ENCODE data around the gene OTUD7B.

DNA sequence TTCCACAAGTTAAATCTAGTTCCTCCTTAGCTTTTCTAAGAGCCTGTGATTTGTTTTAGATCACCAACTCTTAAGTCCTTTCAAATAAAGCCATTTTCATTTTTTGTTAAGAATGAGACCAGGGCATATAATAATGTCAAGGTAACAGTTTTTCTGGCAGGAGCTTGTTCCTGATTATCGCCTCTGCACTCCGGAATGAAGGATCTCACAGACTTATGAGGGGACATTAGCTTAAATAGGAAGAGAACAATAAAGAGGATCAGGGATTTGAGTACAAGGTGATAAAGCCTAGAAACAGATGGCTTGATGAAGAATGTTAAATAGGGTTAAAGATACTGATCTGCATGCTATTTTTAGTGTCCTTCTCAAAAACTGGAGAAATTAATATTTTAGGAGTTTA is 13.6 kb upstream of the OTUD7B start:
- no peak for TF ChIP-seq EP300 (IDR thresholded peaks at IDR 0.05; ENCODE audit: borderline replicate concordance in 1 of 2, control insufficient read depth in 1 of 2, low read depth in 2 of 2, low read length in 2 of 2)
- TF ChIP-seq FOXM1 (IDR thresholded peaks at IDR 0.05; ENCODE audit: low read depth, low read length) = no peak
- no peak for TF ChIP-seq BHLHE40 (IDR thresholded peaks at IDR 0.05; ENCODE audit: borderline replicate concordance in 1 of 2, low read depth in 2 of 2, low read length in 1 of 2)
- no peak for TF ChIP-seq CEBPB (IDR thresholded peaks at IDR 0.05; ENCODE audit: borderline replicate concordance in 1 of 2, low read depth in 2 of 2, low read length in 2 of 2)
- TF ChIP-seq, protein P1, sequence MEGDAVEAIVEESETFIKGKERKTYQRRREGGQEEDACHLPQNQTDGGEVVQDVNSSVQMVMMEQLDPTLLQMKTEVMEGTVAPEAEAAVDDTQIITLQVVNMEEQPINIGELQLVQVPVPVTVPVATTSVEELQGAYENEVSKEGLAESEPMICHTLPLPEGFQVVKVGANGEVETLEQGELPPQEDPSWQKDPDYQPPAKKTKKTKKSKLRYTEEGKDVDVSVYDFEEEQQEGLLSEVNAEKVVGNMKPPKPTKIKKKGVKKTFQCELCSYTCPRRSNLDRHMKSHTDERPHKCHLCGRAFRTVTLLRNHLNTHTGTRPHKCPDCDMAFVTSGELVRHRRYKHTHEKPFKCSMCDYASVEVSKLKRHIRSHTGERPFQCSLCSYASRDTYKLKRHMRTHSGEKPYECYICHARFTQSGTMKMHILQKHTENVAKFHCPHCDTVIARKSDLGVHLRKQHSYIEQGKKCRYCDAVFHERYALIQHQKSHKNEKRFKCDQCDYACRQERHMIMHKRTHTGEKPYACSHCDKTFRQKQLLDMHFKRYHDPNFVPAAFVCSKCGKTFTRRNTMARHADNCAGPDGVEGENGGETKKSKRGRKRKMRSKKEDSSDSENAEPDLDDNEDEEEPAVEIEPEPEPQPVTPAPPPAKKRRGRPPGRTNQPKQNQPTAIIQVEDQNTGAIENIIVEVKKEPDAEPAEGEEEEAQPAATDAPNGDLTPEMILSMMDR (IDR thresholded peaks at IDR 0.05 in 2 of 3, conservative IDR thresholded peaks at IDR 0.05 in 1 of 3; ENCODE audit: control insufficient read depth in 2 of 3, extremely low read depth in 1 of 3, insufficient read depth in 1 of 3, low read depth in 3 of 3, low read length in 3 of 3) = no peak
- no peak for TF ChIP-seq SPI1 (IDR thresholded peaks at IDR 0.05; ENCODE audit: borderline replicate concordance, insufficient read depth, low read depth, low read length)
- no peak for TF ChIP-seq SP1 (IDR thresholded peaks at IDR 0.05; ENCODE audit: low read depth, low read length)
